ENCODE data around the gene LILRA1. TPM values are rescaled to one million over a fixed set of nuclear protein-coding genes. Genes with fewer than 3 reads are reported as not detected.
"Not testable (repeated sequence)": the region's sequence is repeated elsewhere in the genome, so short reads cannot be mapped to it uniquely, and the experiment has no call there.

LILRA1 gene
- total RNA-seq, 1 donor from 2014 or later: 0.60 TPM

- ATAC-seq (no peak), DNase-seq (ENCODE audit: low spot score) (peak; percentile 33)
These were observed 16.9 kb upstream of the LILRA1 start for GRCh38 chr19:54576411-54576976.

GRCh38 chr19:54577334-54577733 lies 16.1 kb upstream of the LILRA1 start:
- DNase-seq (ENCODE audit: low spot score) (peak; percentile 23), ATAC-seq (no peak)

- DNase-seq (ENCODE audit: low spot score): peak; percentile 19
- ATAC-seq: not testable (repeated sequence)
These were observed 15.2 kb upstream of the LILRA1 start for GRCh38 chr19:54578268-54578667.

GRCh38 chr19:54586397-54586796 lies 7.0 kb upstream of the LILRA1 start:
- ATAC-seq (no peak), DNase-seq (ENCODE audit: low spot score) (no peak)

- no peak for ATAC-seq
- DNase-seq (ENCODE audit: low spot score): no peak
These were observed 6.4 kb upstream of the LILRA1 start for GRCh38 chr19:54587026-54587425.

- peak; percentile 39 for ATAC-seq
- not testable (repeated sequence) for DNase-seq (ENCODE audit: low spot score)
These were observed 647 bp downstream of the LILRA1 start for GRCh38 chr19:54593931-54594626.

GRCh38 chr19:54594737-54595136 lies 1.3 kb downstream of the LILRA1 start:
- DNase-seq (ENCODE audit: low spot score) (no peak), ATAC-seq (no peak)

- ATAC-seq; DNase-seq (ENCODE audit: low spot score): not testable (repeated sequence)
These were observed 2.4 kb downstream of the LILRA1 start for GRCh38 chr19:54595680-54596436.

- ATAC-seq (no peak), DNase-seq (ENCODE audit: low spot score) (no peak)
These were observed 6.8 kb downstream of the LILRA1 start for GRCh38 chr19:54600212-54600611.

- DNase-seq (ENCODE audit: low spot score) (no peak), ATAC-seq (peak; percentile 36)
These were observed 12.8 kb downstream of the LILRA1 start for GRCh38 chr19:54606230-54606629.

- DNase-seq (ENCODE audit: low spot score) (no peak), ATAC-seq (peak; percentile 24)
These were observed 13.7 kb downstream of the LILRA1 start for GRCh38 chr19:54606891-54607784.

- ATAC-seq (no peak), DNase-seq (ENCODE audit: low spot score) (no peak)
These were observed 14.3 kb downstream of the LILRA1 start for GRCh38 chr19:54607785-54608150.

- DNase-seq (ENCODE audit: low spot score) (no peak), ATAC-seq (no peak)
These were observed 14.8 kb downstream of the LILRA1 start for GRCh38 chr19:54608205-54608604.

- peak; percentile 27 for ATAC-seq
- DNase-seq (ENCODE audit: low spot score): no peak
These were observed 15.4 kb downstream of the LILRA1 start for GRCh38 chr19:54608792-54609191.

- no peak for DNase-seq (ENCODE audit: low spot score)
- ATAC-seq: no peak
These were observed 15.9 kb downstream of the LILRA1 start for GRCh38 chr19:54609356-54609791.

GRCh38 chr19:54612428-54612827 lies 19.0 kb downstream of the LILRA1 start:
- no peak for DNase-seq (ENCODE audit: low spot score)
- ATAC-seq: no peak

- ATAC-seq (no peak), DNase-seq (ENCODE audit: low spot score) (no peak)
These were observed 21.3 kb downstream of the LILRA1 start for GRCh38 chr19:54614726-54615125.

GRCh38 chr19:54616057-54616456 lies 22.6 kb downstream of the LILRA1 start:
- no peak for DNase-seq (ENCODE audit: low spot score)
- ATAC-seq: no peak

GRCh38 chr19:54616821-54617560 lies 23.6 kb downstream of the LILRA1 start:
- peak; percentile 29 for ATAC-seq
- no peak for DNase-seq (ENCODE audit: low spot score)

GRCh38 chr19:54620464-54620863 lies 27.0 kb downstream of the LILRA1 start:
- ATAC-seq (no peak), DNase-seq (ENCODE audit: low spot score) (no peak)
